ELF-1 (cell line): ENCODE measurements around the gene SRC.

Experiments used
- DNase-seq: peaks from one replicate; pipeline ENCODE4 v3.0.0-alpha.2; 2016; ENCODE audit warnings: low read depth, low spot score

Gene SRC

DNA sequence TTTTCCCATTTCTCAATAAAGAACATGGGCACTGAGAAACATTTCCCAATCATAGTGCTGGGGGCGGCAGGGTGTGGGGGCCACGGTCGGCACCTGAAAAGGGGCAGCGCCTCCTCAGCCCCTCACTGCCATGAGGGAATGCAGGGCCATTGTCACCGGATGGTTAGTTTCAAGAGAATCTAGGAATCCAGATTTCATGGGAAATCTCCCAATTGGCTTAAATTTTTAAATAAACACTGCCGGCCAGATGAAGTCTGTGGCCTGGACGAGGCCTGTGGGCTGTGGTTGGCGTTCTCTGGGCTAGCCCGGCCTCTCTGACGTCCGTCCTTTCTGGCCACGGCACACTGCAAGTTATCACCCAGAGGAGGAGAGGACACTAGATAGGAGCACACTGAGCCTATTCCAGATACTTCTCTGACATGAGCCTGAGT is 30.9 kb upstream of the SRC start:
- DNase-seq, result peak; percentile 61

DNA sequence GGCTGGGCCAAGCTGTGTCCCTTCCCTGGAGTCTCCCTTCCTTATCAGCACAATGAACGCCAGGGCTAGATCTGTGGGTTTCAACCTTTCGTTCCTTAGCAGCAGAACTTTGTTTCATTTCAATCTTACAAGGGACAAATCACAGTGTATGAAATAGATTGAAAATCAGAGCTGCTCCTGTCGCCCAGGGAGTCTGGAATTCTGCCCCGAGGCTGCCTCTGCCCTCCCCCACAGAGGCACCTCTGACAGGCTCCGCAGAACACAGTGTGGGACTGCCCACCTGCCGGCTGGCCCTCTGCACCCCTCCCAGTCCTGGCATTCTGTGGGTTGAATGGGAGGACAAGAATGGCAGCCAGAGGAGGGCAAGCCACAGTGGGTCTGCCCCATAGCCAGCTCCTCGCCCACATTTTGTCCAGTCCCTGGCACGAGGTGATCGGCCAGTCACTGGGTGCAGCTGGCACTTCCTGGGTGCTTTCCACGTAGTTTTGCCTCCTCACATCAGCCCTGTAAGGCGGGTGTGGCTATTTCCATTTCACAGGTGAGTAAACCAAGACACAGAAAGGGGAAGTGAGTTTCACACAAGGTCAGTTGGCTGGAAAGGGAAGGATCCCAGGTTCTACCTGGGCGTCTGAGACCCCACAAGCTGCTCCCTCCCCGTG is 30.4 kb upstream of the SRC start:
- DNase-seq, result peak; percentile 68

DNA sequence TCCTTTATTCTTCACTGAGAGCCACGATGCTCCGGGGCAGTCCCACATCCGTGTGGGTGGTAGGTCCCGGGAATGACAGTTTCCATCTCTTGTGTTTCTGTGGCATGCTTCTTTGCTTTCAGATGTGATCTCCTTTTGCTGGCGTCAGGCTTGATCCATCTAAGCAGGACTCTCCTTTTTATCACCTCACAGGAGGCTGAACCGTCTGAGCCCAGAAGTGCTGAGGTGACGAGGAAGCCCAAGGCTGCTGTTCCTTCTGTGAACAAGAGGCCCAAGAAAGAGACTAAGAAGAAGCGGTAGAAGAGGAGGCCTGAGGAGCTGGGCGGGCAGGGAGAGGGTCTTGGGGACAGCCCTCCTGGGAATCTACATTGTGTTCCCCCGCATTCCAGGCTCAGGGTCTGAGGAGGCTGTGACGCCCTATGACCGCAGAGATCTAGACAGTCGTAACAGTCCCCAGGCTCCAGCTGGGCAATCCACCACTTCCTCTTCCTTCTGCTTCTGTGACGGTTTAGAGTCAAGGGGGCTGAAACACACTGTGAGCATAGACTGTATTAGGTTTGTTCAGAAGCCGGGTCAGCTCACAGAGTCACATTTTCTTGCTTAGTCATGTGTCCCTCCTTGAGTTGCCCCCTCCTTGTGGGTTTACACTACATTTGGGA is 29.7 kb upstream of the SRC start:
- peak; percentile 47 for DNase-seq

DNA sequence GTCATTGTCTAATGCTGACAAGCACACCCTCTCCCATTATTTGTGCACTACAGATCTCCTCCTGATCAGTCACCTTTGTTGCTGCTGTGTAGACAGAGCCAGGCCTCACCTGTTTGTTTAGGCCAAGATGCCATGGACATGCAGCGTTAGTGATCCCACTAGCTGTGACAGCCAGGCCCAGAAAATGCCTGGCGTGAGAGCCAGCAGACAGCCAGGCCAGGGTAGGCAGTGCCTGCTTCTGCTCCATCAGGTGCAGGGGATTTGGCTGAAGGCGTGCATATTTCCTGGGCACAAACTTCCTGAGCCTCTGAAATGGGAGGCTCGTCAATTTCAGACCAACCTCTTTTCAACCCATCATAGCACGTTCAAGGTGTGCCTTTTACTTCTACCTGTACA is 29.2 kb upstream of the SRC start:
- DNase-seq, result no peak

DNA sequence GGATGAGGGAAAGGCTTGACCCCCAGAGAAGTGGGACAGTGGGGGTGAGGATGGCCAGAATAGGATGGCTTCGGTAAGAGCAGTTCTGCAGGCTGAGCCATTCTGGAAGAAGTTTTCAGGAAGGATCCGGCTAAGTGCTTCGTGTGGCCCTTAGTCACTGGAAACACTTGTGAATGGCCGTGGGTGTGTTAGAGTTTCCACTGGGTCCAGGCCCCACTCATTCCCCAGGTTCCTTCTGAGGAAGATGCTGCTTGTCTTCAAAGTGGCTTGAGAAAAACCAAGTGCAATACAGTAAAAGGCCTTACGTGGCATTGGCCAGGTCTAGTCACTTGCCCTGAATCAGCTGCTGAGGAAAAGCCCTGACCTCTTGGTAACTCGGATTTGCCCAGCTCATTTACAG is 28.6 kb upstream of the SRC start:
- no peak for DNase-seq

DNA sequence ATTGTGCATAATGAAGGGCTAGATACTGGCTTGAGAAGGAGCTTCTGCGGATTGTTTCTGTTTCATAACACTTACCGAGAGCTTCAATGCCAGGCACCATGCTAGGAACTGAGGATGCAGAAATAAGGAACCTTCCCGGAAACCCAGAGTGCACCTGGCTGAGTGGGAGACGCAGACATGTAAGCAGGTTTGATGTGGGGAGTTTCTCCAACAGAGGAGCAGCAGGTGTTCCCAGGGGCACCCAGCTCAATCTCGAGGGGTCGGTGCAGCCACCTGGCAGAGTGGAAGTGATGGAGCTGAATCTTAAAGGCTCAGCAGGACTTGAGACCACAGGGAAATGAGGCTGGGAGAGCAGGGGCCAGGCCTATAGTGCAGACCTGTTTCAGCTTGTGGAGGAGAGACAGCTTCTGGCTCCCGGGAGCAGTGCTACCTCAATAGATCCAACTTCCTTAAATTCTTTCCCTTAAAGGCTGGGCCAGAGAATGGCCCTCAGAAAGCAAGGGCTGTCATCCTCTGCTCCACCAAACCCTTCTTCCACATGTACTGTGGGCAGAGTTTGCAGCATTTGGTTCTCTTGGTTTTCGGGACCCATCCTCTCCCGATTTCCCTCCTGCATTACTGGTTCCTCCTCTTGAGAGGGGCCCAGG is 27.8 kb upstream of the SRC start:
- DNase-seq, result peak; percentile 26

DNA sequence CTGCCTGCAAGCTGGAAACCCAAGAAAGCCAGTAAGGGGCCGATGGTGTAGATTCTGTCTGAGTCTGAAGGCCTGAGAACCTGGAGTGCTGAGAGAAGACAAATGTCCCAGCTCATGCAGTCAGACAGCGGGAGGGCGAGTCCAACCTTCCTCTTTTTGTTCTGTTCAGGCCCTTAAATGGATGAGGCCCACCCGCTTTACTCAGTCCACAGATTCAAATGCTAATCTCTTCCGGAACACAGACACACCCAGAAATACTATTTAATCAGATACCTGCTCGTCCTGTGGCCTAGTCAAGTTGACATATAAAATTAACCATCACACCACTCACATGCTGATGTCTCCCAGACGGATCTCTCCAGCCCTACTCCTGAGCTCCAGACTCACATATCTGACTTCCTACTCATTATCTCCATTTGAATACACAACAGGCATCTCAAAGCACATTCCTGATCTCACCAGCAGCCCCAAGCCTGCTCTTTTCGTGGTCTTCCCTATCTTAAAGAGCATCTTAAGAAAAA is 26.7 kb upstream of the SRC start:
- peak; percentile 87 for DNase-seq

DNA sequence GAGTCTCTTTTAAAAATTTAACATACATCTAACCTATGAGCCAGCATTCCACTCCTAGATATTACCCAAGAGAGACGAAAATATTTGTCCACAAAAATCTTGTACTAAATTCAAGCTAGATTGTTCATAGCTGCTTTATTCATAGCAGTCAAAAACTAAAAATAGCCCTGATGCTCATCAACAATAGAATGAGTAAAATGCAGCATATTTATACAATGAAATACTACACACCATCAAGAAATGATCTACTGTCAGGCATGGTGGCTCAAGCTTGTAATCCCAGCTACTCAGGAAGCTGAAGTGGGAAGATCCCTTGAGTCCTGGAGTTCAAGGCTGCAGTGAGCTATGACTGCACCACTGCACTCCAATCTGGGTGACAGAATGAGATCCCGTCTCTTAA is 22.0 kb upstream of the SRC start:
- no peak for DNase-seq

DNA sequence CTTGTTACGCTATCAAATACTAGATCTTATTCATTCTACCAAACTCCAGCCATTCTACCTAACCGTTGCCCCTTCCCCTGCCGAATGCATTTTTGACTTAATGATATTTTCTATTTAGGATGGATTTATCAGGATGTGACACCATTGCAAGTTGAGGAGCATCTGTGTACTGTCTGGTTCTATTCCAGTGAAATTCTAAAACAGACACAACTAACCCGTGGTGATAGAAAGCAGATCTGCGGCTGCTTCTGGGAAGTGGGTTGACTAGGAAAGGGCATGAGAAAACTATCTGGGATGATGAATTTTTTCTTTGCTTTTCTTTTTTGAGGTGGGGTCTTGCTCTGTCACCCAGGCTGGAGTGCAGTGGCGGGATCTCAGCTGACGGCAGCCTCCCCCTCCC is 20.7 kb upstream of the SRC start:
- peak; percentile 20 for DNase-seq

DNA sequence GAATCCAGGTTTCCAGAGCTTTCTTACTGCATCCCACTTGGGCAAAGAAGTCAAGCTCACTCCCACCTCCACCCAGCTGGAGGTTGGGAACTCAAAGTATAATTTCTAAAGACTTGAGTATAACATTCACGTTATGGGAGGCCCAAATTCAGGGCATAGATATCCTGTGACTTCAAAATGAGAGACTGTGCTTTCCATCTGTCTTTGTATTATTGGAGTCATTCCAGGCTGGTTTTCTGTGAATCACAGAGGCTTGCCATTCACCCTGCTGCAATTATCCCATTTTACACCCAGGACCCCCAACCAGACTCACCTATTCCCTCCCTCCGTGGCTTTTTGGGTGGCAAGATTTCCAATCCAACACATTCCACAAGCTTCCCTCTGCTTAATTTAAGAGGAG is 19.3 kb upstream of the SRC start:
- DNase-seq, result no peak

DNA sequence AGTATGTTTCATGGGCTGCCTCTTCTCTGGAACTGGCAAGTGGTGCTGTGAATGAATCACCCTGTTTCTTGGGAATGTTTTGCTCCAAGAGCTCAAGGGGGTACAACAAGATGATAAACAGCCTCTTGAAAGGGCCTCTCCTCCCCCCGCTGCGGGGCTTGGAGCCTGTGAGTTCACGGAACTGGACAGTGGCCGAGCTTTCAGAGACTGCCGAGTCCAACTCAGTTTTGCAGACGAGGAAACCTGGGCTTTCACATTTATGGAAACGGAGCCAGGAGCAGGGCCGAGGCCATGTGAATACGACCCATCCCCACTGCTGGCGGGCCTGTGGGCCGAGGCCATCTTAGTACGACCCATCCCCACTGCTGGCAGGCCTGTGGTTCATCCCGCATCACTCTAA is 18.2 kb upstream of the SRC start:
- peak; percentile 34 for DNase-seq

DNA sequence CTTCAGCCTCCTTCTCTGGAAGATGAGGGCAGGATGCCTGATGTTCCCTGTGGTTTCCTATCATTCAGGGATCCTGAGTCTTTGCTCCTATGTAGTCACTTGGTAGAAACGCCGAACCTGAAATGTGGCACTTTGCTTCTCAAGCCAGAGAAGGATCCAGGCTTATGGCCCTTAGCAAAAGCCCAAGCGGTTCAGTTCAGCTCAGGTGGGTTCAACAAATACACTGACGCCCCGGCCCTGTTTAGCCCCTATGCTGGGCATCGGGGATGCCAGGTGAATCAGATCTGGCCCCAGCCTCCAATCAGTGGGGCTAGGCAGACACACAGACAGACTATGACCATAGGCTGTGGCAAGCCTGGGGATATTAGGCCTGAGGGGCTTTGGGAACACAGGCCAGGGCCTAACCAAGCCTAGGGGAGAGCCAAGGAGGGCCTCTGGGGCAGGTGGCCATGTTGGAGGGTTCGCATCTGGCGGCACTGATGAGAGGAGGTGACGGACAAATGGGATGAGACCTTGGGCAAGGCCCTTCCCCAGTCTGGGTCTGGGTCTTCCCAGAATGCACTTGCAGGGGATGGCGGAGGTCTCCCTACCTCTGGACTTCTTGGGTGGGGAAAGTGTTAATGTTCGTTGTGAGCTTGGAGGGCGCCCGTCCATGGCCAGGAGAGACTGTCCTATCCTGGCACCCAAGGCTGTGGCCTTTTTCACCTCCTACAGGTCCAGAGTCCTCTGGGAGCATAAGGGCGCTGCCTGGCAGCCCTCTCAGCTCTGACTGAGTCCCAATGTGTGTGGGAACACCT is 17.6 kb upstream of the SRC start:
- no peak for DNase-seq

DNA sequence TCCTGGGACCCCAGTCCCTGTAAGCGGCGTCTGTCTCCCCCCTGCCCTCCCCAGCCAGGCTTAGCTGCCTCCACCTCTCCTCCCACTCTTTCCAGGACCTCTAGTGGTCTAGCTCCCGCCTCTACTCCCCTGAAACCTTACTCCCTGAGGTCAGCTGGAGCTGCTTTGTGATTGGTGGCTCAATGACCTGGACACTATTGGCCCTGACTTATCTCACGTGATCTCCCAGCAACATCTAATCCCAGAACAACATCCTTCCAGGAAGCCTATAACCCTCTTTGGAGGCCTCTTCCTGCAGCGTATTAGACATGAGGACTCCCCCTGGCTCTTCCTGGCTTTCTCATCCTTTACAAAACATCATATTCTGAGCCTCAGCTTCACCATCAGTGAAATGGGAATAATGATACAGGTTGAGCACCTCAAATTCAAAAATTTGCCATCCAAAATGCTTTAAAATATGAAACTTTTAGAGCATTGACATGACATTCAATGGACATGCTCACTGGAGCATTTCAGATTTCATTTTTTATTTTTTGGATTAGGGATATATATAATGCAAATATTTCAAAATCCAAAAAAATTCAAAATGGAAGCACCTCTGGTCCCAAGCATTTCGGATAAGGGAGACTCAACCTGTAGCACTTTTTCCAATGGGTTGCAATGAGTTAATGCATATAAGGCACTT is 16.3 kb upstream of the SRC start:
- DNase-seq, result peak; percentile 67

DNA sequence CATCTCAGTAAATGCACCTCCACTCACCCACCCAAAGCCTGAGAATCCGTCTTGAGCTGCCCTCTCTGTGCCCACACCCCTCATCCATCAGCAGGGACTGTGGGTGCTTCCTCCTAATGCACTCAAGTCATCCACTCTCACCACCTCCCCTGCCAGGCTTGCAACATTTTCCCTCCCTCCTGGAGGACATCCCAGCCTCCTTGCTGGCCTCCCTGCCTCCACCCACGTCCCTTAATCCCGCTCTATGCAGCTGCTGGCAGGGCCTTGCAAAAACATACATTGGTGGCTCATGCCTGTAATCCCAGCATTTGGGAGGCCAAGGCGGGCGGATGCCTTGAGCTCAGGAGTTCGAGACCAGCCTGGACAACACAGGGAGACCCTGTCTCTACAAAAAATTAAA is 15.6 kb upstream of the SRC start:
- no peak for DNase-seq

DNA sequence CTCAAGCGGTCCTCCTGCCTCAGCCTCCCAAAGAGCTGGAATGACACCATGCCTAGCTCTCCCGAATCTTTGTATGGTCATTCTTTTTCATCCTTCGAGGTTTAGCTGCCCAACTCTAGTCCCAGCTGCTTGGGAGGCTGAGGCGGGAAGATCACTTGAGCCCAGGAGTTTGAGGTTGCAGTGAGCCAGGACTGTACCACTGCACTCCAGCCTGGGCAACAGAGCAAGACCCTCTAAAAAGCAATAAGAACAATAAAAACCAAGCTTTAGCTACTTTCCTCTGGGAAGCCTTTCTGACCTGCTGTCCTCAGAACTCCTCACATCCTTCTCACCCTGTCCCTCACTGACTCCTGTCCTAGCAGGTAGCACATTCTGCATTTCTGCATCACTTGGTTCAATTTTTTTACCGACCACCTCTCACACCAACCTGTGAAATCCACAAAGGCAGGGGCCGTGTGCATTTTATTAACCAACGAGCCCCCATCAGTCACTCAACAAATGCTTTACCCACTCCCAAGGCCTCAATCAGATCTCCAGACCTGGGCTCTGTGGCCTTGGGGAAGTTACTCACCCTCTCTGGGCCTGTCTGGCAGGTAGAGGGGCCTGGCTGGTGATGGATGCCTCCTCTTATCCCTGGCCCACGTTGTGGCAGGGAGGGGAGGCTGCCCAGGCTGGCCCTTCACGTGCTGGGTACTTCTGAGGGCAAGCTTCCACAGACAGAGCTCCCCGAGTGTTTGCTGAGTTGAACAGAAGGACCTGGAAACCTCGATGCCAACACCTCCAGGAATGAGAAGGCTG is 14.7 kb upstream of the SRC start:
- no peak for DNase-seq

DNA sequence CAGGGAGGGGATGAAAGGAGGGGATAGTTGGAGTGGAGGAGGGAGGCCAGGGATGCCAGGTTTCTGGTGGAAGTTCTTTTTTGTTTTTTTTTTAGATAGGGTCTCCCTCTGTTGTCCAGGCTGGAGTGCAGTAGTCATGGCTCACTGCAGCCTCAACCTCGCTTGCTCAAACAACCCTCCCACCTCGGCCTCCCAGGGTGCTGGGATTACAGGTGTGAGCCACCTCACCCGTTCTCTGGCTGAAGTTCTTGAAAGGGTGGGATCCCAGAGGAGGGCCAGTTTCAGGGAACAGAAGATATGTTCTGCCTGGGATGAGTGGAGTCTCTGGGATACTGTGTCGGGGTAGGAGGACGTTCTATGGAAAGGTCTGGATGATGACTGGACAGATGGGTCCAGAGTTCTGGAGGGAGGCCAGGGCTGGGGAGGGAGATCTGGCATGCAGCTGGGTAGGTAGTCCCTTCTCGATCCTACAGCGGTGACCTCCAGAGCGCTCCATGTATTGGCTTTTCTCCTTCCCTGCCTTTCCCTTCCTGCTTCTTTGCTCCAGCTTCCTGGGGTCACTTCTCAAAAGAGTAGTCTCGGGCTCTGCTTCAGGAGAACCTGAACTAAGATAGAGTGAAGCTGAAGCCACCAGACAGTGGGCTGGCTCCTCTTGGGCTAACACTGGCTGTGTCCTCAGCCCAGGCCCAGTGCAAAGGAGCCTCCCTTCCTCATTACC is 12.7 kb upstream of the SRC start:
- DNase-seq, result no peak

DNA sequence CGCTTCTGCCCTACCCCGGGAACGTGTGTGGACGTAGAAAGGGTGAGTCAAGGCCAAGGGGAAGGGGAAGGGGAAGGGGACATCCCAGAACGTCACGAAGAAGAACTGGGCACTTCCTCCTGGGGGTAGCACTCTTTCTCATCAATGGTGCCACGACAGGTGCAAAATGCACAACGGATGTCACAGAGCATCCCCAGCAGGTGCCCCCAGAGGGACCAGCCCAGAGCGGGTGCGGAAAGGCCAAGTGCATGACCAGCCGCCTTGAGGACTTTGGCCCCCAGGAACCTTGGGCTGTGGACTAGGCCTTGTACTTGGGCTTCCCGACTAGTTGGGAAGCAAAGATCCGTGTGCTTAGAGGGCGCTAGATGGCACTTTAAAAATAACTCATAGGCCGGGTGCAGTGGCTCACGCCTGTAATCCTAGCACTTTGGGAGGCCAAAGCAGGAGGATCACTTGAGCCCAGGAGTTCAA is 12.1 kb upstream of the SRC start:
- no peak for DNase-seq

DNA sequence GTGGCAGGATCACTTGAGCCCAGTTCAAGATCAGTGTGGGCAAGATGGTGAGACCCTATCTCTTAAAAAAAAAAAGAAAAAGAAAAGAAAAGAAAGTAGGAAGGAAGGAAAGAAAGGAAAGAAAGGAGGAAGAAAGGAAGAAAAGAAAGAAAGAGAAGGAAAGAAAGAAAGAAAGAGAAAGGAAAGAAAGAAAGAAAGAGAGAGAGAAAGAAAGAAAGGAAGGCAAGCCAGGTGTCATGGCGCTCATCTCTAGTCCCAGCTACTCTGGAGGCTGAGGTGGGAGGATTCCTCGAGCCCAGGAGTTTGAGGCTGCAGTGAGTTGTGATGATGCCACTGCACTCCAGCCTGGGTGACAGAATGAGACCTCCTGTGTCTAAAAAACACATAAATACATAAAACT is 11.5 kb upstream of the SRC start:
- no peak for DNase-seq

DNA sequence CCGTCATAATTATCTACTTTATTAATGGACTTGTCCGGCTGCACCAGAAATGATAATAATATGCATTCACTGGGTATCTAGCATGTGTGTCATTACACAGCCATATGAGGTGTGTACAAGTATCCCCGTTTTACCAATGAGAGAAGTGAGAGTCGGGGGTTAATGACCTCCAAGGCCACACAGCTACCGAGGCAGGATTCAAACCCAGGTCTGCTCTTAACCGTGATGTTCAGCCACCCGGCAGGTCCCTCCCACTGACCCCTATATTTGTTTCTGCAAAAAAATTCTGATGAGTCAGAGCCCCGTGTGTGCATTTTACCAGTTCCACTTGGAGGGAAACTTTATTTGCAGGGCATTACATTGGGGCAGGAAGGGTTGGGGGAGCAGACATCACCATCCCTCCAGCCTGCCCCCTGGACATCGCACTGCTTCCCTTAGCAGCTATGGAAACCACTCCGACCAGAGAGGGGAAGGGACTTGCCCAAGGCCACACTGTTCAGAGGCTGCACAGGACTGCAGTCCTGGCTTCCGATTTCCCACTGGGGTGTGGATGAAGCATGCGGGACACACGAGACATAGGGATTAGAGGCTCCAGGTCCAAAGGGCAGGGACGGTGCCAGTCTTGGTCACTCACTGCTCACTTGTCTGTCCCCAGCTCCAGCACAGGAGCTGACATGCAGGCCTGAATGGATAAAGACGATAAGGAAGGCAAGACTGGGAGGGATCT is 10.1 kb upstream of the SRC start:
- DNase-seq, result no peak
